GM23338 (cell line): Measurements from ENCODE around the gene SLC5A11. TPM values are rescaled to one million over a fixed set of nuclear protein-coding genes. Genes with fewer than 3 reads are reported as not detected.

Experiments used
- ATAC-seq: fragments of 200-7000 bp; cut with Tn5 transposase; 3 replicates; pipeline ENCODE4 v1.9.1; 2020
- DNase-seq: peaks from one replicate; pipeline ENCODE4 v3.0.0-alpha.2; 2015; ENCODE audit warnings: low spot score
- H2AFZ ChIP-seq: fragments of 200-600 bp; sonication (generic); 2 replicates; pipeline ENCODE4 v1.8.0; 2016; ENCODE audit warnings: antibody characterized with exemption, mild to moderate bottlenecking, moderate library complexity
- H3F3A ChIP-seq: fragments of 200-600 bp; sonication (generic); replicated peaks from 2 replicates; pipeline ENCODE4 v1.8.0; 2017; ENCODE audit warnings: antibody characterized with exemption, mixed run types, low read depth
- H3K27ac ChIP-seq: fragments of 200-600 bp; sonication (generic); 2 replicates; pipeline ENCODE4 v1.6.1; 2016; ENCODE audit warnings: low read depth
- H3K27me3 ChIP-seq: fragments of 200-600 bp; sonication (generic); 2 replicates; pipeline ENCODE4 v1.8.0; 2016; ENCODE audit warnings: mild to moderate bottlenecking, mixed run types, moderate library complexity; ENCODE audit not compliant: insufficient read depth
- H3K36me3 ChIP-seq: fragments of 200-600 bp; sonication (generic); 2 replicates; pipeline ENCODE4 v1.8.0; 2016; ENCODE audit warnings: mild to moderate bottlenecking; ENCODE audit not compliant: insufficient read depth
- H3K4me1 ChIP-seq: fragments of 200-600 bp; sonication (generic); 2 replicates; pipeline ENCODE4 v1.8.0; 2016; ENCODE audit warnings: mild to moderate bottlenecking, moderate library complexity; ENCODE audit not compliant: insufficient read depth
- H3K4me2 ChIP-seq: fragments of 200-600 bp; sonication (generic); 2 replicates; pipeline ENCODE4 v1.7.1; 2017; ENCODE audit warnings: mixed run types
- H3K4me3 ChIP-seq: fragments of 200-600 bp; sonication (generic); 2 replicates; pipeline ENCODE4 v1.6.1; 2016; ENCODE audit warnings: mixed run types
- H3K79me2 ChIP-seq: fragments of 200-600 bp; sonication (generic); replicated peaks from 2 replicates; pipeline ENCODE4 v1.8.0; 2017; ENCODE audit warnings: mild to moderate bottlenecking; ENCODE audit not compliant: insufficient read depth
- H3K9me2 ChIP-seq: fragments of 200-600 bp; sonication (generic); 2 replicates; pipeline ENCODE4 v1.8.0; 2017; ENCODE audit not compliant: insufficient read depth
- H4K20me1 ChIP-seq: fragments of 200-600 bp; sonication (generic); replicated peaks from 2 replicates; pipeline ENCODE4 v1.8.0; 2017; ENCODE audit warnings: mild to moderate bottlenecking; ENCODE audit not compliant: insufficient read depth
- H3K27ac Mint-ChIP-seq: 2 replicates; pipeline ENCODE4 v1.8.0; 2020; ENCODE audit warnings: inconsistent platforms, mild to moderate bottlenecking, moderate library complexity, mixed read lengths
- H3K27me3 Mint-ChIP-seq: 3 replicates; pipeline ENCODE4 v1.8.0; 2022; ENCODE audit warnings: low read depth, mild to moderate bottlenecking, moderate library complexity, mixed read lengths, inconsistent platforms; ENCODE audit not compliant: insufficient read depth, poor library complexity
- H3K36me3 Mint-ChIP-seq: 3 replicates; pipeline ENCODE4 v1.8.0; 2021; ENCODE audit warnings: low read depth, mild to moderate bottlenecking, inconsistent platforms, moderate library complexity, mixed read lengths
- H3K4me1 Mint-ChIP-seq: 3 replicates; pipeline ENCODE4 v1.8.0; 2020; ENCODE audit warnings: mild to moderate bottlenecking, inconsistent platforms, mixed read lengths
- H3K4me3 Mint-ChIP-seq: 3 replicates; pipeline ENCODE4 v1.8.0; 2021; ENCODE audit warnings: moderate library complexity, mild to moderate bottlenecking, inconsistent platforms, mixed read lengths
- H3K9me3 Mint-ChIP-seq: 3 replicates; pipeline ENCODE4 v1.8.0; 2020; ENCODE audit warnings: moderate library complexity, mild to moderate bottlenecking, inconsistent platforms, mixed read lengths
- CREB1 ChIP-seq: fragments of 250-450 bp; sonication (Bioruptor Pico); IDR thresholded peaks from 2 replicates; pipeline ENCODE4 v1.5.0; 2020; ENCODE audit warnings: low read depth, mild to moderate bottlenecking, moderate library complexity
- EZH2 ChIP-seq: fragments of 200-600 bp; sonication (generic); IDR thresholded peaks from one replicate; pipeline ENCODE4 v1.8.0; 2017; ENCODE audit warnings: antibody characterized with exemption, mild to moderate bottlenecking, low read depth; ENCODE audit not compliant: unreplicated experiment
- EZH2phosphoT487 ChIP-seq: fragments of 200-600 bp; sonication (generic); IDR thresholded peaks from one replicate; pipeline ENCODE4 v1.8.1; 2018; ENCODE audit warnings: antibody characterized with exemption; ENCODE audit not compliant: unreplicated experiment
- JUNB ChIP-seq: IDR thresholded peaks from one replicate; pipeline ENCODE4 v1.6.1; 2016; ENCODE audit warnings: antibody characterized with exemption; ENCODE audit not compliant: unreplicated experiment
- NANOG ChIP-seq: IDR thresholded peaks from 2 replicates; pipeline ENCODE4 v1.6.1; 2016; ENCODE audit warnings: antibody characterized with exemption, borderline replicate concordance
- POLR2AphosphoS5 ChIP-seq: IDR thresholded peaks from 2 replicates; pipeline ENCODE4 v1.6.1; 2016; ENCODE audit warnings: antibody characterized with exemption, low read depth
- STAT1 ChIP-seq: IDR thresholded peaks from one replicate; pipeline ENCODE4 v1.6.1; 2016; ENCODE audit warnings: antibody characterized with exemption; ENCODE audit not compliant: unreplicated experiment
- ZNF114 ChIP-seq: fragments of 250-450 bp; sonication (Bioruptor Pico); IDR thresholded peaks from 2 replicates; pipeline ENCODE4 v1.5.0; 2020; ENCODE audit warnings: mild to moderate bottlenecking, moderate library complexity
- ZNF331 ChIP-seq: fragments of 250-450 bp; sonication (Bioruptor Pico); IDR thresholded peaks from 2 replicates; pipeline ENCODE4 v1.5.0; 2020; ENCODE audit warnings: low read depth, mild to moderate bottlenecking, moderate library complexity
- polyA plus RNA-seq: library from polyadenylated mRNA; unstranded; fragments of >200 nt; fragmentation: Nextera tagmentation; extraction: Ambion mirVana; gene quantifications from 2 replicates; pipeline ENCODE4 v1.2.1, GENCODE V29; 2016
- total RNA-seq: library from RNA; depleted of rRNA; stranded (reverse); fragments of >200 nt; shearing (Covaris generic); gene quantifications from 2 replicates; pipeline ENCODE4 v1.2.3, GENCODE V29; 2014
- TF ChIP-seq, protein P1 (sequence below): IDR thresholded peaks from 2 replicates; pipeline ENCODE4 v1.6.1; 2016; ENCODE audit warnings: antibody characterized with exemption
- TF ChIP-seq, protein P2 (sequence below): fragments of 250-450 bp; sonication (Bioruptor Pico); IDR thresholded peaks from 2 replicates; pipeline ENCODE4 v1.5.0; 2020; ENCODE audit warnings: mild to moderate bottlenecking, moderate library complexity
- TF ChIP-seq, protein P3 (sequence below), 2 experiments: fragments of 200-600 bp in 1 of 2; sonication (generic) in 1 of 2; conservative IDR thresholded peaks; 2 replicates each; pipeline versions ENCODE4 v1.5.1 to v1.6.1; 2016 to 2017; ENCODE audit warnings: antibody characterized with exemption in 2 of 2, low read depth in 2 of 2, mild to moderate bottlenecking in 2 of 2, moderate library complexity in 1 of 2

SLC5A11 gene
- total and polyA plus RNA-seq, 2 experiments from 2014 or later = 0.07 TPM; not detected in 1

DNA sequence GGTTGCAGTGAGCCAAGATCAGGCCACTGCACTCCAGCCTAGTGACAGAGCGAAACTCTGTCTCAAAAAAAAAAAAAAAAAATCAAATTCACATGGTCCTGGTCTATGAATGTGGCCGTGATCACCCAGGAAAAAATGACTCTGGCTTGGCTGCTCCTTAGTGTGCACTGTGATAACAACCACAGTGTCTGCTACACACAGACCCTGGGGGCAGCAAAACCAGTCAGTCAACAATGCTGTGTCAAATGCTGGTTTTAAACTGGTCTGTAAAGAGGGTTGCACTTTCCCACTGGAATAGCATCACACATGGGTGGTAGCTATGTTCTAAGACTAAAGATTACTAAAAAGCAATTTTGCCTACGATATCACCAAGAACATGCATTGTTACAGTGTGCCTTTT is 98.4 kb downstream of the SLC5A11 start (continued):
- no peak for TF ChIP-seq JUNB

DNA sequence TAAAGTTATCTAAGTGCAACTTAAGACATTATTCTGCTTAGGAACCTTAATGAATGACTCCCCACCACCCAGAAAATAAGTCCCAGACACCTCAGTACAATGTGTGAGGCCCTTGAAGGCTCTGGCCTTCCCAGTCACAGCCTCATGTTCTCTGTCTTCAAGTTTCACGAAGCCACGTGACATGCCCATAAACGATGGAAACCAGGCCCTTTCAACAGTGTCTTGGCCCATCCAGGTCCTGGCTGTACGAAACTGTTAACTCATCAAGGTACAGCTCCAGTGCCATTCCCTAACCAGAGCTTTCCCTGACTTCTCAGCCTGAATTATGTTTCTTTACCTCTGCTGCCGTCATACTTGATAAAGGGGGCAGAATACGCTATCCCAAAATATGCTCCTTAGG is 100.4 kb downstream of the SLC5A11 start:
- Histone ChIP-seq H3K27ac (no peak overlapping the region; the same call in 1 of the 2 replicates), H3K4me1 (no peaks in the 10 kb centered on the region), H2AFZ (no peak overlapping the region), H4K20me1 (no peaks in the 10 kb centered on the region), H3K36me3 (peaks cover 7% of the 10 kb centered on the region; the same call in 1 of the 2 replicates), H3K79me2 (no peaks in the 10 kb centered on the region), H3K4me2 (no peak overlapping the region), H3K4me3 (no peak overlapping the region), H3F3A (no peaks in the 10 kb centered on the region), H3K27me3 (no peaks in the 10 kb centered on the region), H3K9me2 (no peaks in the 10 kb centered on the region)
- Mint-ChIP-seq H3K27ac (no peak overlapping the region), H3K4me3 (no peak overlapping the region), H3K9me3 (no peaks in the 10 kb centered on the region), H3K4me1 (no peaks in the 10 kb centered on the region), H3K27me3 (no peaks in the 10 kb centered on the region), H3K36me3 (peaks cover 23% of the 10 kb centered on the region)
- no peak for DNase-seq
- TF ChIP-seq EZH2phosphoT487 = no peak
- no peak for TF ChIP-seq ZNF114 (CRISPR knock-in tag)
- no peak for TF ChIP-seq POLR2AphosphoS5
- no peak for ATAC-seq

DNA sequence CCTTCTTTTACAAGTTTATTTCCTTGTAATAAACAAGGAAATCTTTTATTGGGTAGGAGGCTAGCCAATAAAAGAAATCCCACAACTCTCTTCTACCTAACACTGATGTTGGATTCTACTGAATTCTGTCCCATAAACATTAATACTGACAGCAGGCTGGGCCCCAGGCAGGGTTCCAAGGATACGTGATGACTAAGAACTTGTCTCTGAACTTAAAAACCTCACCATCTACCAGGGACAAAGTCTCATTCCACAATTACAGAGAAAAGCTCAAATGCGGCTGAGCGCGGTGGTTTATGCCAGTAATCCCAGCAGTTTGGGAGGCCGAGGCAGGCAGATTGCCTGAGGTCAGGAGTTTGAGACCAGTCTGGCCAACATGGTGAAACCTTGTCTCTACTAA is 104.5 kb downstream of the SLC5A11 start:
- no peaks in the 10 kb centered on the region for H3F3A ChIP-seq
- ATAC-seq = no peak
- H3K27ac ChIP-seq = no peak overlapping the region
- no peaks in the 10 kb centered on the region for H3K4me1 Mint-ChIP-seq
- H3K4me2 ChIP-seq = no peak overlapping the region
- no peak overlapping the region for H3K27ac Mint-ChIP-seq
- no peaks in the 10 kb centered on the region for H3K9me2 ChIP-seq
- no peaks in the 10 kb centered on the region for H4K20me1 ChIP-seq
- peaks cover 15% of the 10 kb centered on the region for H3K36me3 ChIP-seq
- no peak for DNase-seq
- H3K27me3 ChIP-seq = no peaks in the 10 kb centered on the region
- H2AFZ ChIP-seq = no peak overlapping the region
- H3K9me3 Mint-ChIP-seq = no peaks in the 10 kb centered on the region
- H3K27me3 Mint-ChIP-seq = no peaks in the 10 kb centered on the region
- no peaks in the 10 kb centered on the region for H3K4me1 ChIP-seq
- H3K4me3 ChIP-seq = no peak overlapping the region
- peaks cover 30% of the 10 kb centered on the region for H3K36me3 Mint-ChIP-seq
- no peak overlapping the region for H3K4me3 Mint-ChIP-seq
- H3K79me2 ChIP-seq = no peaks in the 10 kb centered on the region
- TF ChIP-seq STAT1 = no peak
- TF ChIP-seq JUNB = no peak
- TF ChIP-seq, protein P1, sequence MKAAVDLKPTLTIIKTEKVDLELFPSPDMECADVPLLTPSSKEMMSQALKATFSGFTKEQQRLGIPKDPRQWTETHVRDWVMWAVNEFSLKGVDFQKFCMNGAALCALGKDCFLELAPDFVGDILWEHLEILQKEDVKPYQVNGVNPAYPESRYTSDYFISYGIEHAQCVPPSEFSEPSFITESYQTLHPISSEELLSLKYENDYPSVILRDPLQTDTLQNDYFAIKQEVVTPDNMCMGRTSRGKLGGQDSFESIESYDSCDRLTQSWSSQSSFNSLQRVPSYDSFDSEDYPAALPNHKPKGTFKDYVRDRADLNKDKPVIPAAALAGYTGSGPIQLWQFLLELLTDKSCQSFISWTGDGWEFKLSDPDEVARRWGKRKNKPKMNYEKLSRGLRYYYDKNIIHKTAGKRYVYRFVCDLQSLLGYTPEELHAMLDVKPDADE = no peak
- TF ChIP-seq EZH2phosphoT487 = no peak
- no peak for TF ChIP-seq POLR2AphosphoS5
- no peak for TF ChIP-seq ZNF114 (CRISPR knock-in tag)
- TF ChIP-seq NANOG = no peak
- no peak for TF ChIP-seq ZNF331 (CRISPR knock-in tag)
- TF ChIP-seq, protein P2, sequence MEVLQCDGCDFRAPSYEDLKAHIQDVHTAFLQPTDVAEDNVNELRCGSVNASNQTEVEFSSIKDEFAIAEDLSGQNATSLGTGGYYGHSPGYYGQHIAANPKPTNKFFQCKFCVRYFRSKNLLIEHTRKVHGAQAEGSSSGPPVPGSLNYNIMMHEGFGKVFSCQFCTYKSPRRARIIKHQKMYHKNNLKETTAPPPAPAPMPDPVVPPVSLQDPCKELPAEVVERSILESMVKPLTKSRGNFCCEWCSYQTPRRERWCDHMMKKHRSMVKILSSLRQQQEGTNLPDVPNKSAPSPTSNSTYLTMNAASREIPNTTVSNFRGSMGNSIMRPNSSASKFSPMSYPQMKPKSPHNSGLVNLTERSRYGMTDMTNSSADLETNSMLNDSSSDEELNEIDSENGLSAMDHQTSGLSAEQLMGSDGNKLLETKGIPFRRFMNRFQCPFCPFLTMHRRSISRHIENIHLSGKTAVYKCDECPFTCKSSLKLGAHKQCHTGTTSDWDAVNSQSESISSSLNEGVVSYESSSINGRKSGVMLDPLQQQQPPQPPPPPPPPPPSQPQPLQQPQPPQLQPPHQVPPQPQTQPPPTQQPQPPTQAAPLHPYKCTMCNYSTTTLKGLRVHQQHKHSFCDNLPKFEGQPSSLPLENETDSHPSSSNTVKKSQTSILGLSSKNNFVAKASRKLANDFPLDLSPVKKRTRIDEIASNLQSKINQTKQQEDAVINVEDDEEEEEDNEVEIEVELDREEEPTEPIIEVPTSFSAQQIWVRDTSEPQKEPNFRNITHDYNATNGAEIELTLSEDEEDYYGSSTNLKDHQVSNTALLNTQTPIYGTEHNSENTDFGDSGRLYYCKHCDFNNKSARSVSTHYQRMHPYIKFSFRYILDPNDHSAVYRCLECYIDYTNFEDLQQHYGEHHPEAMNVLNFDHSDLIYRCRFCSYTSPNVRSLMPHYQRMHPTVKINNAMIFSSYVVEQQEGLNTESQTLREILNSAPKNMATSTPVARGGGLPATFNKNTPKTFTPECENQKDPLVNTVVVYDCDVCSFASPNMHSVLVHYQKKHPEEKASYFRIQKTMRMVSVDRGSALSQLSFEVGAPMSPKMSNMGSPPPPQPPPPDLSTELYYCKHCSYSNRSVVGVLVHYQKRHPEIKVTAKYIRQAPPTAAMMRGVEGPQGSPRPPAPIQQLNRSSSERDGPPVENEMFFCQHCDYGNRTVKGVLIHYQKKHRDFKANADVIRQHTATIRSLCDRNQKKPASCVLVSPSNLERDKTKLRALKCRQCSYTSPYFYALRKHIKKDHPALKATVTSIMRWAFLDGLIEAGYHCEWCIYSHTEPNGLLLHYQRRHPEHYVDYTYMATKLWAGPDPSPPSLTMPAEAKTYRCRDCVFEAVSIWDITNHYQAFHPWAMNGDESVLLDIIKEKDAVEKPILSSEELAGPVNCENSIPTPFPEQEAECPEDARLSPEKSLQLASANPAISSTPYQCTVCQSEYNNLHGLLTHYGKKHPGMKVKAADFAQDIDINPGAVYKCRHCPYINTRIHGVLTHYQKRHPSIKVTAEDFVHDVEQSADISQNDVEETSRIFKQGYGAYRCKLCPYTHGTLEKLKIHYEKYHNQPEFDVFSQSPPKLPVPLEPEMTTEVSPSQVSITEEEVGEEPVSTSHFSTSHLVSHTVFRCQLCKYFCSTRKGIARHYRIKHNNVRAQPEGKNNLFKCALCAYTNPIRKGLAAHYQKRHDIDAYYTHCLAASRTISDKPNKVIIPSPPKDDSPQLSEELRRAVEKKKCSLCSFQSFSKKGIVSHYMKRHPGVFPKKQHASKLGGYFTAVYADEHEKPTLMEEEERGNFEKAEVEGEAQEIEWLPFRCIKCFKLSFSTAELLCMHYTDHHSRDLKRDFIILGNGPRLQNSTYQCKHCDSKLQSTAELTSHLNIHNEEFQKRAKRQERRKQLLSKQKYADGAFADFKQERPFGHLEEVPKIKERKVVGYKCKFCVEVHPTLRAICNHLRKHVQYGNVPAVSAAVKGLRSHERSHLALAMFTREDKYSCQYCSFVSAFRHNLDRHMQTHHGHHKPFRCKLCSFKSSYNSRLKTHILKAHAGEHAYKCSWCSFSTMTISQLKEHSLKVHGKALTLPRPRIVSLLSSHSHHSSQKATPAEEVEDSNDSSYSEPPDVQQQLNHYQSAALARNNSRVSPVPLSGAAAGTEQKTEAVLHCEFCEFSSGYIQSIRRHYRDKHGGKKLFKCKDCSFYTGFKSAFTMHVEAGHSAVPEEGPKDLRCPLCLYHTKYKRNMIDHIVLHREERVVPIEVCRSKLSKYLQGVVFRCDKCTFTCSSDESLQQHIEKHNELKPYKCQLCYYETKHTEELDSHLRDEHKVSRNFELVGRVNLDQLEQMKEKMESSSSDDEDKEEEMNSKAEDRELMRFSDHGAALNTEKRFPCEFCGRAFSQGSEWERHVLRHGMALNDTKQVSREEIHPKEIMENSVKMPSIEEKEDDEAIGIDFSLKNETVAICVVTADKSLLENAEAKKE (CRISPR knock-in tag) = no peak
- TF ChIP-seq, protein P3, sequence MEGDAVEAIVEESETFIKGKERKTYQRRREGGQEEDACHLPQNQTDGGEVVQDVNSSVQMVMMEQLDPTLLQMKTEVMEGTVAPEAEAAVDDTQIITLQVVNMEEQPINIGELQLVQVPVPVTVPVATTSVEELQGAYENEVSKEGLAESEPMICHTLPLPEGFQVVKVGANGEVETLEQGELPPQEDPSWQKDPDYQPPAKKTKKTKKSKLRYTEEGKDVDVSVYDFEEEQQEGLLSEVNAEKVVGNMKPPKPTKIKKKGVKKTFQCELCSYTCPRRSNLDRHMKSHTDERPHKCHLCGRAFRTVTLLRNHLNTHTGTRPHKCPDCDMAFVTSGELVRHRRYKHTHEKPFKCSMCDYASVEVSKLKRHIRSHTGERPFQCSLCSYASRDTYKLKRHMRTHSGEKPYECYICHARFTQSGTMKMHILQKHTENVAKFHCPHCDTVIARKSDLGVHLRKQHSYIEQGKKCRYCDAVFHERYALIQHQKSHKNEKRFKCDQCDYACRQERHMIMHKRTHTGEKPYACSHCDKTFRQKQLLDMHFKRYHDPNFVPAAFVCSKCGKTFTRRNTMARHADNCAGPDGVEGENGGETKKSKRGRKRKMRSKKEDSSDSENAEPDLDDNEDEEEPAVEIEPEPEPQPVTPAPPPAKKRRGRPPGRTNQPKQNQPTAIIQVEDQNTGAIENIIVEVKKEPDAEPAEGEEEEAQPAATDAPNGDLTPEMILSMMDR (conservative IDR thresholded peaks at IDR 0.05; ENCODE audit: low read depth in 2 of 2) = no peak
- no peak for TF ChIP-seq CREB1 (CRISPR knock-in tag)
- TF ChIP-seq EZH2 = no peak
